PC-9 (cell line): Measurements from ENCODE around the gene MSI2. TPM values are rescaled to one million over a fixed set of nuclear protein-coding genes. Genes with fewer than 3 reads are reported as not detected.

Experiments used
- BruUV-seq: library from RNA; stranded (reverse); fragments of 400-500 nt; replicated peaks from 2 replicates; lab custom pipeline; 2021; lab: Mats Ljungman, UMichigan
- CTCF ChIA-PET: fragments of 300-600 bp; sonication (Branson Sonifier 250); formaldehyde crosslinking; loops from one replicate; lab custom pipeline; 2022; ENCODE audit warnings: antibody characterized with exemption; lab: Charles Lee
- POLR2A ChIA-PET: fragments of 300-600 bp; sonication (Branson Sonifier 250); formaldehyde crosslinking; loops from one replicate; lab custom pipeline; 2022; ENCODE audit warnings: antibody characterized with exemption; ENCODE audit not compliant: unreplicated experiment; lab: Charles Lee
- DNase-seq, 2 experiments: peaks; one replicate each; pipeline versions ENCODE4 v3.0.0 to v3.0.0-alpha.2; 2015 to 2022; ENCODE audit warnings: mixed read lengths in 1 of 2
- H2AFZ ChIP-seq: fragments of 200-600 bp; sonication (generic); 2 replicates; pipeline ENCODE4 v1.8.1; 2017; ENCODE audit warnings: antibody characterized with exemption
- H3F3A ChIP-seq: fragments of 200-600 bp; sonication (generic); 2 replicates; pipeline ENCODE4 v1.8.1; 2017; ENCODE audit warnings: antibody characterized with exemption, mild to moderate bottlenecking, low read depth; ENCODE audit not compliant: insufficient read depth
- H3K27ac ChIP-seq: fragments of 200-600 bp; sonication (generic); 2 replicates; pipeline ENCODE4 v1.6.1; 2016; ENCODE audit warnings: mixed run types
- H3K27me3 ChIP-seq: fragments of 200-600 bp; sonication (generic); 2 replicates; pipeline ENCODE4 v1.6.1; 2016; ENCODE audit warnings: low read depth, mixed run types; ENCODE audit not compliant: insufficient read depth
- H3K36me3 ChIP-seq: fragments of 200-600 bp; sonication (generic); 2 replicates; pipeline ENCODE4 v1.6.1; 2016; ENCODE audit warnings: low read depth, mixed run types
- H3K4me1 ChIP-seq: fragments of 200-600 bp; sonication (generic); replicated peaks from 2 replicates; pipeline ENCODE4 v1.6.1; 2016; ENCODE audit warnings: mixed run types; ENCODE audit not compliant: insufficient read depth
- H3K4me2 ChIP-seq: fragments of 200-600 bp; sonication (generic); 2 replicates; pipeline ENCODE4 v1.6.1; 2017; ENCODE audit warnings: mixed run types
- H3K4me3 ChIP-seq: fragments of 200-600 bp; sonication (generic); 2 replicates; pipeline ENCODE4 v1.6.1; 2016; ENCODE audit warnings: mixed run types
- H3K79me2 ChIP-seq: fragments of 200-600 bp; sonication (generic); 2 replicates; pipeline ENCODE4 v1.6.1; 2017; ENCODE audit warnings: low read depth, mixed run types
- H3K9me2 ChIP-seq: fragments of 200-600 bp; sonication (generic); 2 replicates; pipeline ENCODE4 v1.8.1; 2017; ENCODE audit warnings: mild to moderate bottlenecking; ENCODE audit not compliant: insufficient read depth
- H3K9me3 ChIP-seq: fragments of 200-600 bp; sonication (generic); 2 replicates; pipeline ENCODE4 v1.8.1; 2016; ENCODE audit warnings: low read depth; ENCODE audit not compliant: insufficient read depth
- H4K20me1 ChIP-seq: fragments of 200-600 bp; sonication (generic); 2 replicates; pipeline ENCODE4 v1.8.1; 2017; ENCODE audit not compliant: insufficient read depth
- CTCF ChIP-seq: fragments of 200-600 bp; sonication (generic); conservative IDR thresholded peaks from 2 replicates; pipeline ENCODE4 v1.6.1; 2017; ENCODE audit warnings: mixed run types, antibody characterized with exemption, mild to moderate bottlenecking, moderate library complexity
- EZH2 ChIP-seq: fragments of 200-600 bp; sonication (generic); IDR thresholded peaks from 2 replicates; pipeline ENCODE4 v1.8.0; 2017; ENCODE audit warnings: antibody characterized with exemption, low read depth
- intact Hi-C: fragments of 100-400 bp; cut with micrococcal nuclease; formaldehyde crosslinking; loops from one replicate; pipeline ENCODE4 v1.10.0; 2022; ENCODE audit not compliant: unreplicated experiment
- total RNA-seq: library from RNA; stranded (reverse); gene quantifications from 2 replicates; pipeline ENCODE4 v1.2.3, GENCODE V29; 2021

MSI2 gene
- total RNA-seq, 1 experiment from 2014 or later = 15.7 TPM

- DNase-seq = no peak
Measured at GRCh38 chr17:57537524-57538410, 281.4 kb downstream of the MSI2 start.

GRCh38 chr17:57538736-57539456 lies 282.6 kb downstream of the MSI2 start:
- H3K4me2 ChIP-seq = no peak overlapping the region
- H3K27me3 ChIP-seq = peaks cover 12% of the 10 kb centered on the region
- ChIA-PET CTCF (no interaction called here), POLR2A (no interaction called here)
- intact Hi-C loops = no loop called here
- no peaks in the 10 kb centered on the region for H3F3A ChIP-seq
- H3K36me3 ChIP-seq = no peaks in the 10 kb centered on the region
- H3K9me3 ChIP-seq = no peaks in the 10 kb centered on the region
- no peaks in the 10 kb centered on the region for H4K20me1 ChIP-seq
- H2AFZ ChIP-seq = no peak overlapping the region
- H3K9me2 ChIP-seq = no peaks in the 10 kb centered on the region
- BruUV-seq = no TSS peak
- H3K79me2 ChIP-seq = no peaks in the 10 kb centered on the region
- no peak overlapping the region for H3K27ac ChIP-seq
- DNase-seq = no peak
- TF ChIP-seq CTCF = no peak
- TF ChIP-seq EZH2 = no peak
- no peaks in the 10 kb centered on the region for H3K4me1 ChIP-seq
- no peak overlapping the region for H3K4me3 ChIP-seq

More at GRCh38 chr17:57537524-57538410, 281.4 kb downstream of the MSI2 start:
- H3K4me2 ChIP-seq = no peak overlapping the region
- ChIA-PET POLR2A (no interaction called here), CTCF (no interaction called here)
- no TSS peak for BruUV-seq
- H4K20me1 ChIP-seq = no peaks in the 10 kb centered on the region
- intact Hi-C loops = no loop called here
- no peaks in the 10 kb centered on the region for H3K4me1 ChIP-seq
- no peak overlapping the region for H3K4me3 ChIP-seq
- no peaks in the 10 kb centered on the region for H3K36me3 ChIP-seq
- H3K27me3 ChIP-seq = peaks cover 12% of the 10 kb centered on the region
- no peaks in the 10 kb centered on the region for H3F3A ChIP-seq
- H3K9me3 ChIP-seq = no peaks in the 10 kb centered on the region
- no peaks in the 10 kb centered on the region for H3K9me2 ChIP-seq
- H3K27ac ChIP-seq = no peak overlapping the region
- TF ChIP-seq CTCF (no peak), EZH2 (no peak)
- no peak overlapping the region for H2AFZ ChIP-seq
- no peaks in the 10 kb centered on the region for H3K79me2 ChIP-seq

GRCh38 chr17:57539529-57540301 lies 283.4 kb downstream of the MSI2 start:
- H3K9me2 ChIP-seq = no peaks in the 10 kb centered on the region
- DNase-seq = no peak
- H3K4me3 ChIP-seq = no peak overlapping the region
- BruUV-seq = no TSS peak
- H4K20me1 ChIP-seq = no peaks in the 10 kb centered on the region
- no peaks in the 10 kb centered on the region for H3K4me1 ChIP-seq
- H3K9me3 ChIP-seq = no peaks in the 10 kb centered on the region
- H3K36me3 ChIP-seq = no peaks in the 10 kb centered on the region
- H3K4me2 ChIP-seq = no peak overlapping the region
- H3K27ac ChIP-seq = no peak overlapping the region
- CTCF ChIA-PET = no interaction called here
- intact Hi-C loops = no loop called here
- no peaks in the 10 kb centered on the region for H3F3A ChIP-seq
- POLR2A ChIA-PET = no interaction called here
- TF ChIP-seq CTCF (no peak), EZH2 (no peak)
- H3K79me2 ChIP-seq = no peaks in the 10 kb centered on the region
- no peak overlapping the region for H2AFZ ChIP-seq
- peaks cover 12% of the 10 kb centered on the region for H3K27me3 ChIP-seq
